ENCODE measurements around the gene RFX3. TPM values are rescaled to one million over a fixed set of nuclear protein-coding genes. Genes with fewer than 3 reads are reported as not detected.
A peak's percentile ranks its signal among the peaks of the same experiment; 100 is the strongest.

Gene RFX3
- total RNA-seq, 6 experiments from 2014 or later = 2.8 to 4.2 (median 3.5) TPM

GRCh38 chr9:3205421-3206095, 320.2 kb downstream of the RFX3 start:
- no peak for TF ChIP-seq CTCF (IDR thresholded peaks at IDR 0.05)
- Mint-ChIP-seq H3K4me1 (ENCODE audit: low read depth) (peaks cover 15% of the 10 kb centered on the region), H3K36me3 (ENCODE audit: low read depth) (no peaks in the 10 kb centered on the region), H3K27ac (no peak overlapping the region), H3K4me3 (no peak overlapping the region), H3K27me3 (ENCODE audit: insufficient read depth) (peaks cover 5% of the 10 kb centered on the region), H3K9me3 (no peaks in the 10 kb centered on the region)
- DNase-seq = peak; percentile 18

GRCh38 chr9:3200331-3200774, 325.4 kb downstream of the RFX3 start:
- Mint-ChIP-seq H3K27me3 (ENCODE audit: insufficient read depth) (no peaks in the 10 kb centered on the region), H3K36me3 (ENCODE audit: low read depth) (no peaks in the 10 kb centered on the region), H3K9me3 (no peaks in the 10 kb centered on the region), H3K4me3 (peak overlapping the region; percentile 58), H3K27ac (peak overlapping the region; percentile 73), H3K4me1 (ENCODE audit: low read depth) (peaks cover 36% of the 10 kb centered on the region)
- no peak for TF ChIP-seq CTCF (IDR thresholded peaks at IDR 0.05)
- peak; percentile 84 for DNase-seq

GRCh38 chr9:3193791-3194190, 332.0 kb downstream of the RFX3 start:
- Mint-ChIP-seq H3K27me3 (ENCODE audit: insufficient read depth) (no peaks in the 10 kb centered on the region; the same call in 1 of the 2 replicates), H3K27ac (no peak overlapping the region), H3K9me3 (no peaks in the 10 kb centered on the region), H3K4me1 (ENCODE audit: low read depth) (peaks cover 3% of the 10 kb centered on the region), H3K4me3 (no peak overlapping the region), H3K36me3 (ENCODE audit: low read depth) (no peaks in the 10 kb centered on the region)
- no peak for DNase-seq
- TF ChIP-seq CTCF (IDR thresholded peaks at IDR 0.05) = no peak

- Mint-ChIP-seq H3K36me3 (ENCODE audit: low read depth) (no peaks in the 10 kb centered on the region), H3K27ac (no peak overlapping the region), H3K4me3 (no peak overlapping the region), H3K9me3 (no peaks in the 10 kb centered on the region), H3K4me1 (ENCODE audit: low read depth) (no peaks in the 10 kb centered on the region), H3K27me3 (ENCODE audit: insufficient read depth) (peaks cover 2% of the 10 kb centered on the region; the same call in 1 of the 2 replicates)
- TF ChIP-seq CTCF (IDR thresholded peaks at IDR 0.05) = no peak
- DNase-seq = no peak
These were observed 334.1 kb downstream of the RFX3 start for GRCh38 chr9:3191715-3192114.

- no peaks in the 10 kb centered on the region for H3K36me3 Mint-ChIP-seq (ENCODE audit: low read depth)
- peaks cover 2% of the 10 kb centered on the region for H3K27me3 Mint-ChIP-seq (ENCODE audit: insufficient read depth)
- no peaks in the 10 kb centered on the region for H3K9me3 Mint-ChIP-seq
- H3K27ac Mint-ChIP-seq = no peak overlapping the region
- H3K4me3 Mint-ChIP-seq = no peak overlapping the region
- H3K4me1 Mint-ChIP-seq (ENCODE audit: low read depth) = no peaks in the 10 kb centered on the region
- TF ChIP-seq CTCF (IDR thresholded peaks at IDR 0.05) = no peak
- no peak for DNase-seq
These were observed 336.5 kb downstream of the RFX3 start for GRCh38 chr9:3189113-3189861.
